GM23338 (cell line): ENCODE results near the gene CARNS1. TPM values are rescaled to one million over a fixed set of nuclear protein-coding genes. Genes with fewer than 3 reads are reported as not detected.

Experiments
- ATAC-seq: fragments of 200-7000 bp; cut with Tn5 transposase; 3 replicates; pipeline ENCODE4 v1.9.1; 2020
- DNase-seq: peaks from one replicate; pipeline ENCODE4 v3.0.0-alpha.2; 2015; ENCODE audit warnings: low spot score
- H2AFZ ChIP-seq: fragments of 200-600 bp; sonication (generic); 2 replicates; pipeline ENCODE4 v1.8.0; 2016; ENCODE audit warnings: antibody characterized with exemption, mild to moderate bottlenecking, moderate library complexity
- H3F3A ChIP-seq: fragments of 200-600 bp; sonication (generic); replicated peaks from 2 replicates; pipeline ENCODE4 v1.8.0; 2017; ENCODE audit warnings: antibody characterized with exemption, mixed run types, low read depth
- H3K27ac ChIP-seq: fragments of 200-600 bp; sonication (generic); 2 replicates; pipeline ENCODE4 v1.6.1; 2016; ENCODE audit warnings: low read depth
- H3K27me3 ChIP-seq: fragments of 200-600 bp; sonication (generic); 2 replicates; pipeline ENCODE4 v1.8.0; 2016; ENCODE audit warnings: mild to moderate bottlenecking, mixed run types, moderate library complexity; ENCODE audit not compliant: insufficient read depth
- H3K36me3 ChIP-seq: fragments of 200-600 bp; sonication (generic); 2 replicates; pipeline ENCODE4 v1.8.0; 2016; ENCODE audit warnings: mild to moderate bottlenecking; ENCODE audit not compliant: insufficient read depth
- H3K4me1 ChIP-seq: fragments of 200-600 bp; sonication (generic); 2 replicates; pipeline ENCODE4 v1.8.0; 2016; ENCODE audit warnings: mild to moderate bottlenecking, moderate library complexity; ENCODE audit not compliant: insufficient read depth
- H3K4me2 ChIP-seq: fragments of 200-600 bp; sonication (generic); 2 replicates; pipeline ENCODE4 v1.7.1; 2017; ENCODE audit warnings: mixed run types
- H3K4me3 ChIP-seq: fragments of 200-600 bp; sonication (generic); 2 replicates; pipeline ENCODE4 v1.6.1; 2016; ENCODE audit warnings: mixed run types
- H3K79me2 ChIP-seq: fragments of 200-600 bp; sonication (generic); replicated peaks from 2 replicates; pipeline ENCODE4 v1.8.0; 2017; ENCODE audit warnings: mild to moderate bottlenecking; ENCODE audit not compliant: insufficient read depth
- H3K9me2 ChIP-seq: fragments of 200-600 bp; sonication (generic); 2 replicates; pipeline ENCODE4 v1.8.0; 2017; ENCODE audit not compliant: insufficient read depth
- H4K20me1 ChIP-seq: fragments of 200-600 bp; sonication (generic); replicated peaks from 2 replicates; pipeline ENCODE4 v1.8.0; 2017; ENCODE audit warnings: mild to moderate bottlenecking; ENCODE audit not compliant: insufficient read depth
- H3K27ac Mint-ChIP-seq: 2 replicates; pipeline ENCODE4 v1.8.0; 2020; ENCODE audit warnings: inconsistent platforms, mild to moderate bottlenecking, moderate library complexity, mixed read lengths
- H3K27me3 Mint-ChIP-seq: 3 replicates; pipeline ENCODE4 v1.8.0; 2022; ENCODE audit warnings: low read depth, mild to moderate bottlenecking, moderate library complexity, mixed read lengths, inconsistent platforms; ENCODE audit not compliant: insufficient read depth, poor library complexity
- H3K36me3 Mint-ChIP-seq: 3 replicates; pipeline ENCODE4 v1.8.0; 2021; ENCODE audit warnings: low read depth, mild to moderate bottlenecking, inconsistent platforms, moderate library complexity, mixed read lengths
- H3K4me1 Mint-ChIP-seq: 3 replicates; pipeline ENCODE4 v1.8.0; 2020; ENCODE audit warnings: mild to moderate bottlenecking, inconsistent platforms, mixed read lengths
- H3K4me3 Mint-ChIP-seq: 3 replicates; pipeline ENCODE4 v1.8.0; 2021; ENCODE audit warnings: moderate library complexity, mild to moderate bottlenecking, inconsistent platforms, mixed read lengths
- H3K9me3 Mint-ChIP-seq: 3 replicates; pipeline ENCODE4 v1.8.0; 2020; ENCODE audit warnings: moderate library complexity, mild to moderate bottlenecking, inconsistent platforms, mixed read lengths
- CREB1 ChIP-seq: fragments of 250-450 bp; sonication (Bioruptor Pico); IDR thresholded peaks from 2 replicates; pipeline ENCODE4 v1.5.0; 2020; ENCODE audit warnings: low read depth, mild to moderate bottlenecking, moderate library complexity
- EZH2 ChIP-seq: fragments of 200-600 bp; sonication (generic); IDR thresholded peaks from one replicate; pipeline ENCODE4 v1.8.0; 2017; ENCODE audit warnings: antibody characterized with exemption, mild to moderate bottlenecking, low read depth; ENCODE audit not compliant: unreplicated experiment
- EZH2phosphoT487 ChIP-seq: fragments of 200-600 bp; sonication (generic); IDR thresholded peaks from one replicate; pipeline ENCODE4 v1.8.1; 2018; ENCODE audit warnings: antibody characterized with exemption; ENCODE audit not compliant: unreplicated experiment
- JUNB ChIP-seq: IDR thresholded peaks from one replicate; pipeline ENCODE4 v1.6.1; 2016; ENCODE audit warnings: antibody characterized with exemption; ENCODE audit not compliant: unreplicated experiment
- NANOG ChIP-seq: IDR thresholded peaks from 2 replicates; pipeline ENCODE4 v1.6.1; 2016; ENCODE audit warnings: antibody characterized with exemption, borderline replicate concordance
- POLR2AphosphoS5 ChIP-seq: IDR thresholded peaks from 2 replicates; pipeline ENCODE4 v1.6.1; 2016; ENCODE audit warnings: antibody characterized with exemption, low read depth
- STAT1 ChIP-seq: IDR thresholded peaks from one replicate; pipeline ENCODE4 v1.6.1; 2016; ENCODE audit warnings: antibody characterized with exemption; ENCODE audit not compliant: unreplicated experiment
- ZNF114 ChIP-seq: fragments of 250-450 bp; sonication (Bioruptor Pico); IDR thresholded peaks from 2 replicates; pipeline ENCODE4 v1.5.0; 2020; ENCODE audit warnings: mild to moderate bottlenecking, moderate library complexity
- ZNF331 ChIP-seq: fragments of 250-450 bp; sonication (Bioruptor Pico); IDR thresholded peaks from 2 replicates; pipeline ENCODE4 v1.5.0; 2020; ENCODE audit warnings: low read depth, mild to moderate bottlenecking, moderate library complexity
- polyA plus RNA-seq: library from polyadenylated mRNA; unstranded; fragments of >200 nt; fragmentation: Nextera tagmentation; extraction: Ambion mirVana; gene quantifications from 2 replicates; pipeline ENCODE4 v1.2.1, GENCODE V29; 2016
- total RNA-seq: library from RNA; depleted of rRNA; stranded (reverse); fragments of >200 nt; shearing (Covaris generic); gene quantifications from 2 replicates; pipeline ENCODE4 v1.2.3, GENCODE V29; 2014
- TF ChIP-seq, protein P1 (sequence below), 2 experiments: fragments of 200-600 bp in 1 of 2; sonication (generic) in 1 of 2; conservative IDR thresholded peaks; 2 replicates each; pipeline versions ENCODE4 v1.5.1 to v1.6.1; 2016 to 2017; ENCODE audit warnings: antibody characterized with exemption in 2 of 2, low read depth in 2 of 2, mild to moderate bottlenecking in 2 of 2, moderate library complexity in 1 of 2
- TF ChIP-seq, protein P2 (sequence below): IDR thresholded peaks from 2 replicates; pipeline ENCODE4 v1.6.1; 2016; ENCODE audit warnings: antibody characterized with exemption
- TF ChIP-seq, protein P3 (sequence below): IDR thresholded peaks from one replicate; pipeline ENCODE4 v1.6.1; 2018; ENCODE audit warnings: antibody characterized with exemption; ENCODE audit not compliant: unreplicated experiment

Gene CARNS1
- total and polyA plus RNA-seq, 2 experiments from 2014 or later = 0.52 to 0.76 TPM

DNA sequence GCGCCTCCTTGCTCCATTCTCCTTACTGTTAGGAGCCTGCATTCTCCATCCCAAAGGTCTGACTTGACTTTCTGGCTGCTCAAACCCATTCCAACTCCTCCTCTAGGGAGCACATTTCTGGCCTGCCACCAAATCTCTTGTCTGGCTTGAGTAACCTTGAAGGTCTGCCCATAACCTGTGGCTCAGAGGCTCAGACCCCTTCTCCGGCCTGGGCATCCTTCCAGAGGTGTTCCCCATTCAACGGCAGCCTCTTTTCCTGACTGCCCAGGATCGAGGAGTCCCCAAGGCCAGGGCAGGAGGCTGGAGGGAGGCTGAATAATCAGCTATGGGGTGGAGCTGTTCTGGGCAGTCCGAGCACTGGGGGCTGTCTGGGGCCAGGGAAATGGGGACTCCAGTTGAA is 21.5 kb upstream of the CARNS1 start:
- no peaks in the 10 kb centered on the region for H3K9me3 Mint-ChIP-seq
- peaks cover 32% of the 10 kb centered on the region for H3K36me3 Mint-ChIP-seq
- 0 out of 2 replicates have a peak, but pooled peaks cover 3% of the 10 kb centered on the region for H3K79me2 ChIP-seq
- ATAC-seq = no peak
- no peak overlapping the region for H3K27ac Mint-ChIP-seq
- H3K4me3 Mint-ChIP-seq = no peak overlapping the region
- H3K4me1 Mint-ChIP-seq = peaks cover 43% of the 10 kb centered on the region
- H3K36me3 ChIP-seq = no peaks in the 10 kb centered on the region
- no peak for DNase-seq
- no peak overlapping the region for H3K27ac ChIP-seq
- H3K27me3 ChIP-seq = no peaks in the 10 kb centered on the region
- TF ChIP-seq, protein P1, sequence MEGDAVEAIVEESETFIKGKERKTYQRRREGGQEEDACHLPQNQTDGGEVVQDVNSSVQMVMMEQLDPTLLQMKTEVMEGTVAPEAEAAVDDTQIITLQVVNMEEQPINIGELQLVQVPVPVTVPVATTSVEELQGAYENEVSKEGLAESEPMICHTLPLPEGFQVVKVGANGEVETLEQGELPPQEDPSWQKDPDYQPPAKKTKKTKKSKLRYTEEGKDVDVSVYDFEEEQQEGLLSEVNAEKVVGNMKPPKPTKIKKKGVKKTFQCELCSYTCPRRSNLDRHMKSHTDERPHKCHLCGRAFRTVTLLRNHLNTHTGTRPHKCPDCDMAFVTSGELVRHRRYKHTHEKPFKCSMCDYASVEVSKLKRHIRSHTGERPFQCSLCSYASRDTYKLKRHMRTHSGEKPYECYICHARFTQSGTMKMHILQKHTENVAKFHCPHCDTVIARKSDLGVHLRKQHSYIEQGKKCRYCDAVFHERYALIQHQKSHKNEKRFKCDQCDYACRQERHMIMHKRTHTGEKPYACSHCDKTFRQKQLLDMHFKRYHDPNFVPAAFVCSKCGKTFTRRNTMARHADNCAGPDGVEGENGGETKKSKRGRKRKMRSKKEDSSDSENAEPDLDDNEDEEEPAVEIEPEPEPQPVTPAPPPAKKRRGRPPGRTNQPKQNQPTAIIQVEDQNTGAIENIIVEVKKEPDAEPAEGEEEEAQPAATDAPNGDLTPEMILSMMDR (conservative IDR thresholded peaks at IDR 0.05; ENCODE audit: low read depth in 2 of 2) = no peak
- TF ChIP-seq NANOG (no peak), ZNF114 (CRISPR knock-in tag) (no peak), EZH2phosphoT487 (no peak)
- TF ChIP-seq, protein P2, sequence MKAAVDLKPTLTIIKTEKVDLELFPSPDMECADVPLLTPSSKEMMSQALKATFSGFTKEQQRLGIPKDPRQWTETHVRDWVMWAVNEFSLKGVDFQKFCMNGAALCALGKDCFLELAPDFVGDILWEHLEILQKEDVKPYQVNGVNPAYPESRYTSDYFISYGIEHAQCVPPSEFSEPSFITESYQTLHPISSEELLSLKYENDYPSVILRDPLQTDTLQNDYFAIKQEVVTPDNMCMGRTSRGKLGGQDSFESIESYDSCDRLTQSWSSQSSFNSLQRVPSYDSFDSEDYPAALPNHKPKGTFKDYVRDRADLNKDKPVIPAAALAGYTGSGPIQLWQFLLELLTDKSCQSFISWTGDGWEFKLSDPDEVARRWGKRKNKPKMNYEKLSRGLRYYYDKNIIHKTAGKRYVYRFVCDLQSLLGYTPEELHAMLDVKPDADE = no peak
- no peak overlapping the region for H3K4me2 ChIP-seq
- no peak overlapping the region for H3K4me3 ChIP-seq
- 0 out of 2 replicates have a peak, but pooled peaks cover 12% of the 10 kb centered on the region for H3F3A ChIP-seq
- H3K27me3 Mint-ChIP-seq = peaks cover 21% of the 10 kb centered on the region
- H3K9me2 ChIP-seq = no peaks in the 10 kb centered on the region
- H4K20me1 ChIP-seq = no peaks in the 10 kb centered on the region; the same call in 1 of the 2 replicates
- no peak overlapping the region for H2AFZ ChIP-seq
- H3K4me1 ChIP-seq = peaks cover 14% of the 10 kb centered on the region

DNA sequence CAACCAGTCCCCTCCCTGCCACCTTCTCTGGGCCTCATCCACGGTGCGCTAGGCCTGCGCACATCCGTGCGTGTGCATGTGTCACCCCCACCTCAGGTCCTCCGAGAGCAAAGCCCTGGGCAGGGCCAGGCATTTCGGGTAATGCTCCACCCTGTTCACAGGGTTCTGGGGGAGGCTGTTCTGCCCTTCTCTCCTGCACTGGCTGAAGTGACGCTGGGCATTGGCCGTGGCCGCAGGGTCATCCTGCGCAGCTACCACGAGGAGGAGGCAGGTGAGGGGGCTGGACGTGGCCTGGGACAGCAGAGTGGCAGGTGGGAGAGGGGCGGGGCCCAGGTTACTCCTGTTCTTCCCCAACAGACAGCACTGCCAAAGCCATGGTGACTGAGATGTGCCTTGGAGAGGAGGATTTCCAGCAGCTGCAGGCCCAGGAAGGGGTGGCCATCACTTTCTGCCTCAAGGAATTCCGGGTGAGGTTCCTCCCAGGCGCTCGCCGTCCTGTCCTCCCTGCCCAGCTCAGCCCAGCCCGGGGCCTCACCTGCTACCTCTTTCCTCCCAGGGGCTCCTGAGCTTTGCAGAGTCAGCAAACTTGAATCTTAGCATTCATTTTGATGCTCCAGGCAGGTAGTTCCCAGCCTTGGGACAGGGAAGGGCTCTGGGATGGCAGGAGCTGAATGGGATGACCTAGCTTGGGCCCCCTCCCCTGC is 19.8 kb upstream of the CARNS1 start:
- Histone ChIP-seq H3K4me1 (peaks cover 17% of the 10 kb centered on the region), H4K20me1 (peaks cover 7% of the 10 kb centered on the region; the same call in 1 of the 2 replicates), H3K27ac (peak overlapping the region; percentile 63; the same call in 1 of the 2 replicates), H3F3A (0 out of 2 replicates have a peak, but pooled peaks cover 6% of the 10 kb centered on the region), H3K36me3 (no peaks in the 10 kb centered on the region), H3K9me2 (no peaks in the 10 kb centered on the region), H3K79me2 (peaks cover 15% of the 10 kb centered on the region), H3K4me3 (no peak overlapping the region), H3K4me2 (peak overlapping the region; percentile 72), H2AFZ (no peak overlapping the region), H3K27me3 (no peaks in the 10 kb centered on the region)
- Mint-ChIP-seq H3K27ac (peak overlapping the region; percentile 87; the same call in 1 of the 2 replicates), H3K27me3 (peaks cover 19% of the 10 kb centered on the region), H3K36me3 (peaks cover 47% of the 10 kb centered on the region), H3K4me3 (no peak overlapping the region), H3K4me1 (peaks cover 40% of the 10 kb centered on the region), H3K9me3 (no peaks in the 10 kb centered on the region)
- ATAC-seq (no peak), DNase-seq (no peak)
- TF ChIP-seq ZNF114 (CRISPR knock-in tag) (no peak), CREB1 (no peak), POLR2AphosphoS5 (no peak), EZH2 (no peak), JUNB (no peak), EZH2phosphoT487 (no peak), NANOG (no peak), STAT1 (no peak), ZNF331 (CRISPR knock-in tag) (no peak)
- TF ChIP-seq, protein P3, sequence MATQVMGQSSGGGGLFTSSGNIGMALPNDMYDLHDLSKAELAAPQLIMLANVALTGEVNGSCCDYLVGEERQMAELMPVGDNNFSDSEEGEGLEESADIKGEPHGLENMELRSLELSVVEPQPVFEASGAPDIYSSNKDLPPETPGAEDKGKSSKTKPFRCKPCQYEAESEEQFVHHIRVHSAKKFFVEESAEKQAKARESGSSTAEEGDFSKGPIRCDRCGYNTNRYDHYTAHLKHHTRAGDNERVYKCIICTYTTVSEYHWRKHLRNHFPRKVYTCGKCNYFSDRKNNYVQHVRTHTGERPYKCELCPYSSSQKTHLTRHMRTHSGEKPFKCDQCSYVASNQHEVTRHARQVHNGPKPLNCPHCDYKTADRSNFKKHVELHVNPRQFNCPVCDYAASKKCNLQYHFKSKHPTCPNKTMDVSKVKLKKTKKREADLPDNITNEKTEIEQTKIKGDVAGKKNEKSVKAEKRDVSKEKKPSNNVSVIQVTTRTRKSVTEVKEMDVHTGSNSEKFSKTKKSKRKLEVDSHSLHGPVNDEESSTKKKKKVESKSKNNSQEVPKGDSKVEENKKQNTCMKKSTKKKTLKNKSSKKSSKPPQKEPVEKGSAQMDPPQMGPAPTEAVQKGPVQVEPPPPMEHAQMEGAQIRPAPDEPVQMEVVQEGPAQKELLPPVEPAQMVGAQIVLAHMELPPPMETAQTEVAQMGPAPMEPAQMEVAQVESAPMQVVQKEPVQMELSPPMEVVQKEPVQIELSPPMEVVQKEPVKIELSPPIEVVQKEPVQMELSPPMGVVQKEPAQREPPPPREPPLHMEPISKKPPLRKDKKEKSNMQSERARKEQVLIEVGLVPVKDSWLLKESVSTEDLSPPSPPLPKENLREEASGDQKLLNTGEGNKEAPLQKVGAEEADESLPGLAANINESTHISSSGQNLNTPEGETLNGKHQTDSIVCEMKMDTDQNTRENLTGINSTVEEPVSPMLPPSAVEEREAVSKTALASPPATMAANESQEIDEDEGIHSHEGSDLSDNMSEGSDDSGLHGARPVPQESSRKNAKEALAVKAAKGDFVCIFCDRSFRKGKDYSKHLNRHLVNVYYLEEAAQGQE = no peak
- TF ChIP-seq, protein P1 (conservative IDR thresholded peaks at IDR 0.05; ENCODE audit: low read depth in 2 of 2) = no peak
- TF ChIP-seq, protein P2 = no peak
